HG03571 (cell line): ENCODE data around the gene PRG2.
"Not testable (repeated sequence)": the region's sequence is repeated elsewhere in the genome, so short reads cannot be mapped to it uniquely, and the experiment has no call there.

Source experiments
- ATAC-seq: cut with Tn5 transposase; IDR thresholded peaks from one replicate; pipeline ENCODE4 v1.9.1; 2021; ENCODE audit not compliant: unreplicated experiment

Gene PRG2

DNA sequence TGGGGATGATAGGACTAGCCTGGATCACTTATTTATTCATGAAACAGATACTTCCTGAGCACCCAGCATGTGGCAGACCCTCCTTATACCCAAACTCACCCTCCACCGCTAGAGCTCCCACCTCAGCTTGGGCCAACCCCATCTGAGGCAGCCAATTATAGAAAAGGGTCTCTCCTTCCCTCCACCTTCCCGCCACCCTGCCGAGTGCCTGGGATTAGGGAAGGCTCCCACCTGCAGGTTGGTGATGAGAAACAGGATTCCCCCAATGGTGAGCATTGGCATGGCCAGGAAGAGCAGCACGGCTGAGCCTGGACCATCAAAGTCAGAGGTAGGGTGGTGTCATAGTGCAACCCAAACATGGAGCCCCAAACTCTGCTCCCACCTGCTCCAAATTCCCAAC is 30.6 kb upstream of the PRG2 start:
- ATAC-seq = no peak

DNA sequence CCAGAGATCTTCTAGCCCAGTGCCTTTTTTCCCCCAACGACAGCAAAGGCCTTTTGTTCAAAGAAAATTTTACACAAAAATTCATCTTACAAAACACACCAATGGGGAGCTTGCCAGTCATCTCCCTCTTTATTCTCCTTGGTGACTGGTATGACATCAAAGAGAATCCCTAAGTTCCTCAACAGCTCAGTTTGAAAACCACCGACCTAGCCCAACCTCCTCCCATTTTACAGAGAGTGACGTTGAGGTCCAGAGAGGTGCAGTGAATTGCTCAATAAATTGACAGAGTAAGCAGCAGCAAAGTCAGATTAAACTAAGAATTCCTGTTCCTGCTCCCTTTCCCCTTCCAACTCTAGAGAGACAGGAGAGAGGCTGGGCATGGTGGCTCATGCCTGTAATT is 28.7 kb upstream of the PRG2 start:
- no peak for ATAC-seq

DNA sequence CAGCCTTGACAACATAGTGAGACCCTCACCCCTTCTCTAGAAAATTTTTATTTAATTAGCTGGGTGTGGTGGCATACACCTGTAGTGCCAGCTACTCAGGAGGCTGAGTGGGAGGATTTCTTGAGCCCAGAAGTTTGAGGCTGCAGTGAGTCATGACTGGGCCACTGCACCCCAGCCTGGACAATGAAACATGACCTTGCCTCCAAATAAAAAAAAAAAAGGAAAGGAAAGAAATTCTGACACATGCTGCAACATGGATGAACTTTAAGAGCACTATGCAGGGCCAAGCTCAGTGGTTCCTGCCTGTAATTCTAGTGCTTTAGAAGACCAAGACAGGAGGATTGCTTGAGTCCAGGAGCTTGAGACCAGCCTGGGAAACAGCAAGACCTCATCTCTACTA is 27.7 kb upstream of the PRG2 start:
- ATAC-seq = no peak

DNA sequence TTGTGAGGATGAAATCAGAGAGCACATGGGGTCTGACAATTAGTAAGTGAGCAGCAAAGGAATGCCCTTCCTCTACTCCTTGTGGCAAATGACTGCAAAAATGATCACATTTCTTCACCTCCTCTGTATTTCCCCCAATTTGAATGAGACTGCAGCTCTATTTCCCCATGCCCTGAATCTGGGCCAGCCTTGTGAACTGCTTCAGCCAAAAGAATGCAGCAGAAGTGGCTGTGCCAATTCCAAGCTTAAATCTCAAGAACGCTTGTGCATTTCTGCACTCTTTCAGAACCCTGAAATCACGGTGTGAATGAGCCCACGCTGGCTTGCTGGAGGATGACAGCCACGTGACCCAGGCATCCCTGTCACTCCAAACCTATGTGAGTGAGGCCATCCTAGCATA is 26.6 kb upstream of the PRG2 start:
- no peak for ATAC-seq

DNA sequence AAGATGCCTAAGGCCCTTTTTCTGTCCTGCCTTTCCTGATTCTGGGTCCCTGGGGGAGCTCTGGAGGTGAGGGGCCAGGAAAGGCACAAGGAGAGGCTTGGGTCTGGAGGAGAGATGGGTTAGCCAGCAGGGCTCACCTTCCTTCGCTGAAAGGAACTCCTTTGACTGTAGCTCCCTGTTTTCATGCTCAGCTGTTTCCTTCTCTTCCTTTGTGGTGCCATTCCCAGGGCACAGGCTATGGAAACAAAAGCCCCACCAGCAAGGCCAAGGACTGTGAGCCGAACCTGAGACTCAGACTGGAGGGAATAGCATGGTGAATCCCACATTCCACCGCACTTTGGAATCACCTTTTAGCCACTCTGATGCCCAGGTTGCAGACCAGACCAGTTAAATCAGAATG is 26.0 kb upstream of the PRG2 start:
- ATAC-seq = no peak

DNA sequence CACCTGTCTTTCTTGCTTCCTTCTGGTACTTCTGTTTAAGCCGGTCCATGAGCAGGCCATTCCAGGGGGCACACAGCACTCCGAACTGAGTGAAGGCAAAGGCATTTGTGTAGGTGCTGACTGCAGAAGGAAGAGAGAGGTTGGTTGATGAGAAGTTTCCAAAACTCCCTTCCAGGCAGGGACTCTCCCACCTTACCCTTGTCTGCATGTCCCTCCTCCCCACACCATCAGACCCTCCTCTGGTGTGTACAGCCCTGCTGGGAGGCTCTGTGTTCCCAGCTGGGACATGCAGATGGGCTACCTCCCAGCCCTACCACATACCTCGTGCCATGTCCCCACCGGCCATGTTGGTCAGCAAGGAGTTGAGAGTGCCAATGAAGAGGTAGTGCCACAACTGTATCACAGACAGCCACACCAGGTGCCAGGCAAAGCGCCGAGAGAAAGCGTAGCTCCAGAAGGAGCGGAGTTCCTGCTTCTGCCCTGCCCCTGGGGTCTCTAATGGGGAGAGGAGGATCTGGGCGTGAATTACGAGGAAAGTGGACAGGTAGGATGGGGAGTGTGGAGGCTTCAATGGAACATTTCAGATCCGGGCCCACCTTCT is 24.3 kb upstream of the PRG2 start:
- ATAC-seq = no peak

DNA sequence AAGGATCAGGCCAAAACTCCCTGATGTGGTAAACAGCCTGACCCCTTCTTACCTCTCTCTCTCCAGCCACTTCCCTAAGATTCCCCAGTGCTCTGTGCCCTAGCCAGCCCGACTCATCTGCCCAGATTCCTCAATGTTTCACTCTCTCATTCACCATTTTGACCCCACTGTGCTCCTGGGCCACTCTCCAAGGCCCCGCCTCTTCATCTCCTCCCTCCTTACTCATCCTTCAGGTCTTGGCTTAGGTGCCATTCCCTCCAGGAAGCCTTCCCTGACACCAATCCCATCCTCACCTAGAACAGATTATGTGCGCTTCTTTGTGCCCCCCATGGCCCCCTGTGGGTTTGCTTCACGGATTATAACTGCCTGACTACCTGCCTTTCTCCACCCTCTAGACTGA is 23.2 kb upstream of the PRG2 start:
- no peak for ATAC-seq

DNA sequence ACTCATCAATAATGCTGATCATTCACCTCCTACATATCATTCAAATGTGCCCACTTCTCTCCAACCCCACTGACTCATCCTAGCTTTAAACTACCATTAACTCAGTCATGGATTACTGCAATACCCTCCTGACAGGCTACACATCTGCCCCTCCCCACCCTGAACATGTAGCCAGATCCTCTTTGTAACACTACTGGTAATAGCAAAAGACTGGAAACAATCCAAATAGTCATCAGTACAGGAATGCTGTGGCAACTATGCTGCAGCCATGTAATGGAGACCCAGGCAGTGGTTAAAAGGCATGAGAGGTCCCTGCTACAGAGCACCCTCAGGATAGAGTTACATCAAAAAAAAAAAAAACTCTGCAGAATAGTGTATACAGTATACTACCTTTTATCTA is 19.8 kb upstream of the PRG2 start:
- no peak for ATAC-seq

DNA sequence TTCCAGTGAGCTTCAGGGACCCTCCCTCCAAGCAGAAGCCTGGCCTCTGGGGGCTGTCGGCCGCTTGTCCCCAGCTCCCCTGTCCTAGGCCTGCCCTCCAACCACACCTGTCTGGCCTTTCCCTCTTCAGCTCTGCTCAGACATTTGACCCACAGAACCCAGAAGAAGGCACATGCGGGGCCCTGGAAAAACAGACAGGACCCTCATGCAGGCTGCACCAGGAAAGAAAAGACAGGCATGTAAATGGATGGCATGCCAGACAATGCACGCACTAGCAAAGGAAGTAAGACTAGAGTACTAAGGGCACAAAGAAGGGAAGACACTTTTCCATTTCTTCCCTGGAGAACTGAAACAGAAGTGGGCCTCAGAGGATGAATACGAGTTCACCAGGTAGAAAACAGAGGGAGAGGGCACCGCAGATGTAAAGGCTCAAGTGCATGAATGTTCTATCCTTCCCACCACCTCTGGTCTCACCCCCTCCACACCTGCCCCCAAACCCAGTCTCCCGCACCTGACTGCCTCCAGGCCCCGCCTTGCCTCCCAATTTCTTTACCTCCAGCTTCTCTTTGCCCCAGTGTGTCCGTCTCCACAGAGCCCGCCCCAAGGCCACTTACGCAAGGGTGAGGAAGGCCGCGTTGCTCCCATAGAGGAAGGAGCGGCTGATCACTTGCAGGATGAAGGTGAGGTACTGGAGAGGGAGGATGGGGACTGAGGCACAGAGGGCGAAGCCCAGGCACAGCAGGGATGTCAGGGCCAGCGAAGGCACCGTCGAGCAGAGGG is 19.1 kb upstream of the PRG2 start:
- ATAC-seq = no peak

DNA sequence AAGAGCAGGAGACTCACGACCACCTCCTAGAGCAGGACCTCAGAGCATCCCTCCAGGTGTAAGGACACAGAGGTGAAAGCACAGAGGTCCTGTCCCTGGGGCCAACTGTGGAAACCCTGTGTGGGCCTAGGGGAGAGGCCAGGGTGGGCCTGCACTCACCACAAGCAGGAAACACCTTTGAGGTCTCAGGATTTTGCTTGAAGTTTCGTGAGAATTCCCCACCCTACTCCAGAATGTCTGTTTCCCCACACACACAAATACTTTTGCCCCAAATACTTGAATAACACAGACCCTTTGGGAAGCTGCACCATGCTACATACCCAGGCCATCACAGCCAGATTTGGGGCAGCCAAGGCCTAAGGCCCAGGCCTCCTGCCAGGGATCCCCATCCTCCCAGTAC is 18.3 kb upstream of the PRG2 start:
- no peak for ATAC-seq

DNA sequence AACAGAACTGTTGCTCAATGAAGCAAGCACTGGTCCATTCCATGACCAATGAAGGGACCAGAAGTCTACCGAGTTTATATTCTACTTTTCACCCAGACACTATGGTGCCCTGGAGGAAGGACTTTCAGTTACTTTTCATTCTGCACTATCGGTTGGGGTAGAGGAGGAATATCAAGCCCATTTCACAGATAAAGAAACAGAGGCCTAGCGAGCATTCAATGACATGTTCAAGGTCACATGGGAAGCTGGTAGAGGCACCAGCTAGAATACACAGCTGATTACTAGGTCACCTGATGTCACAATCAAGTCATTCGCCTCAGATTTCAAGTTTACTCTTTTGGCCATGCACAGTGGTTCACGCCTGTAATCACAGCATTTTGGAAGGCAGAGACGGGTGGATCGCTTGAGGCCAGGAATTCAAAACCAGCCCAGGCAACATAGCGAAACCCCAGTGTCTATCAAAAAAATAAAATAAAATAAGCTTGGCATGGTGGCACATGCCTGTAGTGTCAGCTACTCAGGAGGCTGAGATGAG is 17.6 kb upstream of the PRG2 start:
- ATAC-seq = no peak

DNA sequence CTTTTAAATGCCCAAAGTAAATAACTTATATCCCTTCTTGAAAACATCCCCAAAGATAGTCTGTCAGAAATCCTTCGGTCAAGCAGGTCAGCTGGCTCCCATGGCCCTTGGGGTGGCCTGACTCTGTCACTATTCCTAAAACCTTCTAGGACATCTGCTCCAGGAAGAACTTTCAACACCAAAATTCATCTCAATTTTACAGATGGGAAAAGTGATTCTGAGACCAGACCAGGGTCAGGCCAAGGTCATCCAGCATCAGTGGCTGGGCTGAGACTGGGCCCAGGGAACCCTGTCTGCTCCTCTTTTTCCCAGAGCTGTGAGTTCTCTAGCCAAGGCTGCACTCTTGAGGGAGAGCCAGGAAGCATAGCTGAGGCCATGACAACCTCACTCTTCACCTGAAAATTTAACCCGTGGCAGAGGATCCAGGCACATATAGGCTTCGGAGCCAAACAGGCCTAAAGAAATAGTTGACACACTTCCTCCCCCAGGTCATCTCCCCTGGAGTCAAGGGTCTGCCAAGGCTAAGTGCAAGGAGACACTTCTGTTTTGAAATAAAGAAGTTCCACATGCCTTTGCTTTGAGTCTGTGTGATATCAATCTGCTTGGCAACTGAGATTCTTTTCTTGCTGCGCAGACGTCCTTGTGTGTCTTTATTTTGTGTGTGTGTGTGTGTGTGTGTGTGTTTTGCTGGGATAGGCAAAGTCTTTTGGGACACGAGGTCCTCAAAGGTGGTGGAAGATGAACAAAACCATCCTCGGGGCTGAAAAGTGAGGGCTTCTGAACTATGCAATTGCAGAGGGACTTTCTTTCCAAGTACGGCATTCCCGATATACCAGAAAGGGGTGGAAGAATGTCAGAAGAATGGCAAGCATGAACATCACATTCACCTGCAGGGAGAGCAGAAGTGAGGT is 16.8 kb upstream of the PRG2 start:
- ATAC-seq = no peak

DNA sequence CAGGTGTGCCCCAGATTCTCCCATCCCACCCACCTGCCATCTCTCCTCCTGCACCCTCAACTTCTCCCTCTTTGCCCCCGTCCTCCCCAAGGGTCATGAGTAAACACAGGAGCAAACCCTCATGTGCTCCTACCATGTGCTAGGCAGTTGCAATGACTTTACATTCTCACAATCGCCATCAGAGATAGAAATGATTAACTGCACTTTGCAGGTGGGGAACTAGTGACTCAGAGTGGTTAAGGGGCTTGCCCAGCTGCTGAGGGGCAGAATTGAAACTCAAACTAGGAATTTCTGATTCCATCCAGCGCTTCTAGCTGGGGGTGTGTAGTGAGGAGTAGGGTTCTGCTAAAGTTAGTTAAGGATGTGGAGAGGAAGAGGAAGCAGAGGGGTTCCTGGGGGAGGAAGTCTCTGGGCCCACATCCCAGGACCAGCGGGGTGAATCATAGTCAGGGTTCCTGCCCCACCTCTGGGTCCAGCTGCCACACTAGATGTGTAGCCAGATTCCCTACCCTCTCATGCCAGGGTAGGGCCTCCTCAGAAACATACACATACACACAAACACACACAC is 16.0 kb upstream of the PRG2 start:
- ATAC-seq = peak; percentile 79

DNA sequence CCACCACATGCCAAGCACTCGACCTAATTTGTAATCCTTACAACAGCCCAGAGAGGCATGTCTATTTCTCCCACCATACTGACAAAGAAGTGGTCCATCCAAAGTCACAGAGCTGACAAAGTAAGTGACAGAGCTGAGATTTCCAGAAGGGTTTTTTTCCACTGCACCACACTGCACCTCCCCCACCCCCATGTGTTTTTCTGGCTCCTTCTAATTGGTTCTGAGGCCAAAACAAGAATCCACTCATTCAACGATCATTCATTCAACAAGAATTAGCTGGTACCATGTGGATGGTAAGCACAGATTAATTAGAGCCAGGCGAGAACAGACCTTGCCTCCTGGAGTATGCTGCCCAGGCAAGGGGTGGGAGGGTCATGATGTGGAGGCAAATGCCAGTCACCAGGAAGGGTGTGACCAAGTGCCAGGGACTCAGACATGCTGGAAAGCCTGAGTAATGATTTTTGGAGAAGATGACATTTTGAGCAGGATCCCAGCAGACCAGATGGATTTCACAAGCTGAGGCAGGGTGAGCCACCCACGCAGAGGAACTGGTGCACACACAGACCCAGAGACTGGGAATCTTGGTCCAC is 14.9 kb upstream of the PRG2 start:
- no peak for ATAC-seq

DNA sequence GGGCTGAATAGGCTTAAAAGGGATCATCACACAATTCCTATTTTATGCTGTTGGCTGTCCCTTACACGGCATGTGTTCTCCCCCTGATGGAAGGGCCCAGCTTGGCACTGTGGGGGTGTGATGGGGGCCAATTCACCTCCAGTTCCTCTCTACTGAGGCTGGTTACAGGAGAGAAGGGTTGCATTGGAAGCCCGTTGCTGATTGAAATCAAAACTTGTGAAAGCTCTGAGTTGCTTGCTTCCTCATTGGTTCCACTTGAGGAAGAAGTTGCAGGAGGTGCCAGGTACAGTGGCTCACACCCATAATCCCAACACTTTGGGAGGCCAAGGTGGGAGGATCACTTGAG is 13.3 kb upstream of the PRG2 start:
- no peak for ATAC-seq

DNA sequence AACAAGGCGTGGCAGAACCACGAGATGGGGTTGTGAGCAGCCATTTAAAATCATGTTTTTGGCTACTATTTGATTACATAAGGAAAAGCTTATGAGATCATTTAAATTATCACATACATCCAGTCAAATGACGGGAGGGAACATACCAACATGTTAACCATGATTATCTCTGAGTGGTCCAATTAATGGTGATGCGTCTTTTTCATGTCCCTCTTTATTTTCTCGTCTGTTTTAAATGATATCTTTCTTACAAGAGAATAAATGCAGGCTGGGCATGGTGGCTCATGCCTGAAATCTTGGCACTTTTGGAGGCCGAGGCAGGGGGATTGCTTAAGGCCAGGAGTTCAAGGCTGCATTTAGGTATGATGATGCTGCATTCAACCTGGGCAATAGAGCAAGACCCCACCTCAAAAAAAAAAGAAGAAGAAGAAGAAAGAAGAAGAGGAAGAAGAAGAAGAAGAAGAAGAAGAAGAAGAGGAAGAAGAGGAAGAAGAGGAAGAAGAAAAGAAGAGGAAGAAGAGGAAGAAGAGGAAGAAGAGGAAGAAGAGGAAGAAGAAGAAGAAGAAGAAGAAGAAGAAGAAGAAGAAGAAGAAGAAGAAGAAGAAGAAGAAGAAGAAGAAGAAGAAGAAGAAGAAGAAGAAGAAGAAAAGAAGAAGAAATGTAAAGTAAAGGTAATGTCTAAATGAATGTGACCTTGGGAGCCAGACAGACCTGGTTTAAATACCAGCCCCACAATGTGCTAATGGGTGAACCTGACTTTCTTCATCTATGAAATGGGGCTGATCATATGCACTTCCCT is 12.8 kb upstream of the PRG2 start:
- not testable (repeated sequence) for ATAC-seq

DNA sequence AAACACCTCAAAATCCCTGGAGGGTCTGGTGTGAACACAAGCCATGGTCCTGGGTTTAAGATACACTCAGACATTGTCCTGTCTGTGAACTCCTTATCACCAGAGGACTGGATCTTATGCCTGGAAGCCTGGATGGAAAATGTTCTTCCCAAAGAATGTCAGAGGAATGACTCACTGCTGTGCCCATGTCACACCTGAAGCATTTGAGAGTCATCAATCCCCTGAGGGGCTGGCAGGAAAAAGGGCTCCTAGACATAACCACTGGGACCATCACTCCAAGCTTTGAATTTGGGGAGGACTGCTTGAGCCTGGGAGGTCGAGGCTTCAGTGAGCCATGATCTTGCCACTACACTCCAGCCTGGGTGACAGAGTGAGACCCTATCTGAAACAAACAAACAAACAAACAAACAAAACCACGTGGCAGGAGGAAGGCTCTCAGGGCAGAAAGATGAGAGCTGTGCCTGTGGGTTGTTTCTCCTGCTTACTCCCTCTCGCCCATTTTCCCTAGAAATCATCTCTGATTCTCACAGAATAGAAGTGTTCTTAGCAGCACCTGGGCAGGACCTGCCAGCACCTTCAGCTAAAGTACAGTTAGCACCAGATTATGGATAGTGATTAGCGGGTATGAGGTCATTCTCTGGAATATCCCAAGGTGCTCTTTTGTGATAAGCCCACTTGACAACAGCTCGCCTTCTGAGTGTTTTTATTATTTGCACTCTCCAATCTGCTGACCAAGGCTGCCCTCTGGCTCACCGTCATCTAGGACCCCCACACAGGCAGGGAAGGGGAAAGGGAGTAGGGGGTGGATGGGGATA is 11.9 kb upstream of the PRG2 start:
- no peak for ATAC-seq

DNA sequence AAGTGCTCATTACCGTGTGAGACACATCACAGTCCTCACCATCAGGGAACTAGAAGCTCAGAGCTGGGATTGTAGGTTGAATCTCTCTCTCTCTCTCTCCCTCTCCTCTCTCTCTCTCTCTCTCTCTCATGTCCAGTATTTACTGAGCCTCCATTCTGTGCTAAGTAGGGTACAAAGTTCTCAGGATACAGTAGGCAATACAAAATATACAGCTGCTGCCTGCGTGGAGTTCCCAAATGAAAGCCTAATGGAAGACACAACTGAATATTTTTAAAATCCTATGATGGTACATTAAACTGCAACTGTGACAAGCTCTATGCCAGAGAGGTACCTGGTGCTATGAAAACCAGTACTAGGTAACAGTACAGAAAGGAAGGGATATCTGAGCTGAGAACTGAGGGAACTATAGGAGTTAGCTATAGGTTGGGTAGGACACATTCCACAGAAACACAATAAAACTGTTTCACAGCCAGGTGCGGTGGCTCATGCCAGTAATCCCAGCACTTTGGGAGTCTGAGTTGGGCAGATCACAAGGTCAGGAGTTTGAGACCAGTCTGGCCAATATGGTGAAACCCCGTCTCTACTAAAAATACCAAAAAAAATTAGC is 9.6 kb upstream of the PRG2 start:
- ATAC-seq = no peak

DNA sequence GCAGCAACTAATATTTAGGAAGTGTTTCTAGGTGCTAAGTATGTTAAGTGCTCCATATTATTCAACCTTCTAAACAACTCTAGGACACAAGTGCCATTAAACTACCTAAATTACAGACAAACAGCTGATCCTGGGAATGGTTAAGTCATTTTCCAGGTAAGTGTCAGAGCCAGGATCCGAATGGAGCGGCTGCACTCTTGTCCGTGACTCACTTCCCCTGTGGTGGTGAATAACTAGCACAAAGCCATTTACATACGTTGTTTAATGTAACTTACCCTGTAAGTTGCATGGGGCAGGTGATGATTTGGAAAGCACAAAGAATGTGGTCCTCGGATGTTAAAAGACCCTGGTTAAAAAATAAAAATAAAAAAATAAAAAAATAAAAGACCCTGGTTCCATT is 8.8 kb upstream of the PRG2 start:
- no peak for ATAC-seq
